AG09319 (cell line): ENCODE measurements around the gene BOD1L1.
"Not testable (repeated sequence)": the region's sequence is repeated elsewhere in the genome, so short reads cannot be mapped to it uniquely, and the experiment has no call there.

Experiments used
- DNase-seq: peaks from one replicate; pipeline ENCODE4 v3.0.0-alpha.2; 2010; ENCODE audit warnings: low read depth; ENCODE audit errors: extremely low read depth
- CTCF ChIP-seq: IDR thresholded peaks from 2 replicates; pipeline ENCODE4 v1.5.1; 2011; ENCODE audit warnings: low read depth, mild to moderate bottlenecking, inconsistent platforms, low read length, moderate library complexity

BOD1L1 gene

GRCh38 chr4:13584481-13584880, 43.0 kb downstream of the BOD1L1 start:
- TF ChIP-seq CTCF: no peak
- DNase-seq: no peak

- TF ChIP-seq CTCF: no peak
- no peak for DNase-seq
These were observed 47.5 kb downstream of the BOD1L1 start for GRCh38 chr4:13580036-13580435.

GRCh38 chr4:13577660-13578059, 49.9 kb downstream of the BOD1L1 start:
- TF ChIP-seq CTCF: no peak
- no peak for DNase-seq

GRCh38 chr4:13570916-13571315, 56.6 kb downstream of the BOD1L1 start:
- no peak for TF ChIP-seq CTCF
- DNase-seq: no peak

- TF ChIP-seq CTCF: no peak
- no peak for DNase-seq
These were observed 60.4 kb downstream of the BOD1L1 start for GRCh38 chr4:13567125-13567524.

GRCh38 chr4:13562876-13563275, 64.6 kb downstream of the BOD1L1 start:
- no peak for DNase-seq
- TF ChIP-seq CTCF: no peak

GRCh38 chr4:13561673-13562072, 65.9 kb downstream of the BOD1L1 start:
- TF ChIP-seq CTCF: no peak
- no peak for DNase-seq

- not testable (repeated sequence) for DNase-seq
These were observed 67.4 kb downstream of the BOD1L1 start for GRCh38 chr4:13560111-13560510.
